Esophagus muscularis mucosa (tissue), 3 donors: ENCODE measurements around the gene SLC37A1.

Source experiments
- CTCF ChIP-seq, 3 experiments: fragments of 200-600 bp in 2 of 3; fragments of 450-650 bp in 1 of 3; sonication (generic) in 2 of 3; IDR thresholded peaks; one replicate each; pipeline ENCODE4 v1.5.1; 2017 to 2019; ENCODE audit warnings: antibody characterized with exemption in 3 of 3, mild to moderate bottlenecking in 2 of 3, moderate library complexity in 1 of 3
- POLR2A ChIP-seq: fragments of 450-650 bp; IDR thresholded peaks from one replicate; pipeline ENCODE4 v1.6.1; 2017; ENCODE audit warnings: antibody characterized with exemption, moderate library complexity, mild to moderate bottlenecking, low read depth
- POLR2AphosphoS5 ChIP-seq, 2 donors: sonication (generic); formaldehyde crosslinking; IDR thresholded peaks; one replicate each; pipeline ENCODE4 v1.6.1; 2017; ENCODE audit warnings: antibody characterized with exemption in 2 of 2

- TF ChIP-seq CTCF (IDR thresholded peaks at IDR 0.05) = no peak
- no peak for TF ChIP-seq POLR2A
- no peak for TF ChIP-seq POLR2AphosphoS5 (IDR thresholded peaks at IDR 0.05)
Observed at GRCh38 chr21:42546433-42546832, 32.8 kb downstream of the SLC37A1 start.
